Hepatocyte (in vitro differentiated cells): ENCODE results near the gene PAX5. TPM values are rescaled to one million over a fixed set of nuclear protein-coding genes. Genes with fewer than 3 reads are reported as not detected.

Experiments used
- DNase-seq: peaks from one replicate; pipeline ENCODE4 v3.0.0-alpha.2; 2016; ENCODE audit warnings: low spot score
- H2AFZ ChIP-seq: fragments of 200-600 bp; sonication (generic); 2 replicates; pipeline ENCODE4 v1.6.0; 2016; ENCODE audit warnings: antibody characterized with exemption, mild to moderate bottlenecking
- H3K27ac ChIP-seq: fragments of 200-600 bp; sonication (generic); 2 replicates; pipeline ENCODE4 v1.5.1; 2016; ENCODE audit warnings: mild to moderate bottlenecking
- H3K27me3 ChIP-seq: fragments of 200-600 bp; sonication (generic); 2 replicates; pipeline ENCODE4 v1.6.1; 2016
- H3K36me3 ChIP-seq: fragments of 200-600 bp; sonication (generic); replicated peaks from 2 replicates; pipeline ENCODE4 v1.5.1; 2016; ENCODE audit warnings: low read depth; ENCODE audit not compliant: insufficient read depth
- H3K4me1 ChIP-seq: fragments of 200-600 bp; sonication (generic); 2 replicates; pipeline ENCODE4 v1.5.1; 2016; ENCODE audit warnings: mild to moderate bottlenecking, moderate library complexity; ENCODE audit not compliant: insufficient read depth
- H3K4me2 ChIP-seq: fragments of 200-600 bp; sonication (generic); 2 replicates; pipeline ENCODE4 v1.6.0; 2016
- H3K4me3 ChIP-seq: fragments of 200-600 bp; sonication (generic); 2 replicates; pipeline ENCODE4 v1.5.1; 2016; ENCODE audit warnings: mild to moderate bottlenecking
- H3K79me2 ChIP-seq: fragments of 200-600 bp; sonication (generic); 2 replicates; pipeline ENCODE4 v1.6.0; 2017; ENCODE audit warnings: mild to moderate bottlenecking
- H3K9me2 ChIP-seq: fragments of 200-600 bp; sonication (generic); replicated peaks from 2 replicates; pipeline ENCODE4 v1.6.0; 2017; ENCODE audit warnings: mild to moderate bottlenecking; ENCODE audit not compliant: insufficient read depth
- H3K9me3 ChIP-seq: fragments of 200-600 bp; sonication (generic); 2 replicates; pipeline ENCODE4 v1.5.1; 2016; ENCODE audit warnings: low read depth, mild to moderate bottlenecking
- H4K20me1 ChIP-seq: fragments of 200-600 bp; sonication (generic); 2 replicates; pipeline ENCODE4 v1.6.0; 2016; ENCODE audit warnings: mild to moderate bottlenecking; ENCODE audit not compliant: insufficient read depth, poor library complexity, severe bottlenecking
- EZH2 ChIP-seq: fragments of 200-600 bp; sonication (generic); IDR thresholded peaks from 2 replicates; pipeline ENCODE4 v1.6.1; 2016; ENCODE audit warnings: antibody characterized with exemption, mild to moderate bottlenecking, borderline replicate concordance
- EZH2phosphoT487 ChIP-seq: fragments of 200-600 bp; sonication (generic); IDR thresholded peaks from one replicate; pipeline ENCODE4 v1.6.1; 2018; ENCODE audit warnings: antibody characterized with exemption, mild to moderate bottlenecking, low read depth, moderate library complexity; ENCODE audit not compliant: unreplicated experiment, severe bottlenecking
- WGBS: methylation state at CpG from one replicate; pipeline ENCODE4 v1.1.6; 2016; ENCODE audit warnings: low lambda C conversion rate; ENCODE audit errors: missing lambda C conversion rate; 5-methylcytosine and 5-hydroxymethylcytosine counted together
- polyA plus RNA-seq: library from polyadenylated mRNA; unstranded; fragments of >200 nt; fragmentation: Nextera tagmentation; extraction: Ambion mirVana; gene quantifications from 2 replicates; pipeline ENCODE4 v1.2.1, GENCODE V29; 2016
- total RNA-seq: library from RNA; depleted of rRNA; stranded (reverse); fragments of >200 nt; gene quantifications from 2 replicates; pipeline ENCODE4 v1.2.3, GENCODE V29; 2014
- TF ChIP-seq, protein P1 (sequence below): fragments of 200-600 bp; sonication (generic); IDR thresholded peaks from 2 replicates; pipeline ENCODE4 v1.5.1; 2016; ENCODE audit warnings: antibody characterized with exemption, mild to moderate bottlenecking; ENCODE audit not compliant: poor library complexity

PAX5 gene
- total and polyA plus RNA-seq, 2 experiments from 2014 or later: not detected

DNA sequence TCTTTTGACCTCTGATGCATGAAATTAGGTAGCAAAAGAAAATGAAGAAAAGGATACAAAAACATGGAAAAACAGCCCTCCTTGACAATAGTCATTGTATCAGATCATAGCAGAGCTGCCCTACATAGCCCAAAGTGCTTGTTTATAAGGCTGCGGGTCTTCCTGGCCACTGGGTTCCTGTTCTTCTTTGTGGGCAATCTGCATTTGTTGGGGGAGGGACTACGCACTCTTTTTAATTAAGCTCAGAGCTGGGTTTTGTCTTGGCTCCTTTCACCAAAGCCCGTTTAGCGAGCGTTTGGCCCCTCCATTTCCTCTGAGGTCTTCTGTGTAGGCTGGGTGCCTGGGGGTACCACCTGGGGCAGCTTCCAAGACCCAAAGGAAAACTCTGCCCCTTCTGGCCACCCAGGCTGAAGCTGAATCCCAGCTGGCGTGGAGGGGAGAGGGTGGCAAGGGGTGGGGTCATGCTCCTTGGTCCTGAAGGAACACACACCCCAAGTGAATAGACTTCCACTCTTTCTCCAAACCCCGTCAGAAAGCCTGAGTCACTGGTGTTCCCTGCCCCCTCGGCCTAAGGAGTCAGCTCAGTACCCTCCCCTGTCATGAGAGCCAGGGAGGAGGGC lies 6.5 kb upstream of the PAX5 start:
- no peak for DNase-seq
- Histone ChIP-seq H3K36me3 (no peaks in the 10 kb centered on the region), H2AFZ (no peak overlapping the region), H3K79me2 (no peaks in the 10 kb centered on the region), H3K27ac (no peak overlapping the region), H3K4me2 (no peak overlapping the region), H3K27me3 (peaks cover 88% of the 10 kb centered on the region), H3K9me3 (no peaks in the 10 kb centered on the region), H4K20me1 (no peaks in the 10 kb centered on the region), H3K4me3 (no peak overlapping the region), H3K9me2 (no peaks in the 10 kb centered on the region), H3K4me1 (peaks cover 20% of the 10 kb centered on the region)
- no peak for TF ChIP-seq EZH2
- 63% methylated on average over 8 of the region's 8 CpGs for WGBS

DNA sequence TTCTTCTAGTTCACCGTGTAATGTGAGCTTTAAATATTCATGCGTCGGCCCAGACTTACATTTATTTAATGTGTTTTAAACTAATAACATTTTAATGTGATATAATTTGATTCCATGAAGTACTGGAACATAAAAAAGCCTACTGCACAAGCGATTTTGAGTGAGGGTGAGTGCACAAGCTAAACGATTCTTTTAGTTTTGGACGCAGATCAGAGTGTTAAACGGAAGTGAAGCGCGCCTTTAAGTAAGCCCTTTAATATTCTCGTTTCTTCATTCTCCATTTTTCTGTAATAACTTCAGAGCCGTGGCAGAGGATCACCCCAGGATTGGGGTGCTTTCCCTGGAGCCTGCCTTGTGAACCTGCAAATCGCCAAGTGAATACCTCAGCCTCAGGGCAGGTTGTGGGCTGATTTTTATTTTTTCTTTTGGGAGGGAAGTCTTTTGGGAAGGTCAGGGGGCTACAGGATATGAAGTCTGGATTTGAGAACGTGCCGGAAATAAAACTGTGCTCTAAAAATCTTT lies 4.9 kb upstream of the PAX5 start:
- no peaks in the 10 kb centered on the region for H3K9me2 ChIP-seq
- no peaks in the 10 kb centered on the region for H3K79me2 ChIP-seq
- H2AFZ ChIP-seq: no peak overlapping the region
- 70% methylated on average over 14 of the region's 14 CpGs for WGBS
- H3K4me3 ChIP-seq: no peak overlapping the region
- H3K36me3 ChIP-seq: no peaks in the 10 kb centered on the region
- H3K27me3 ChIP-seq: peaks cover 96% of the 10 kb centered on the region
- peaks cover 25% of the 10 kb centered on the region for H3K4me1 ChIP-seq
- H3K9me3 ChIP-seq: no peaks in the 10 kb centered on the region
- no peak for DNase-seq
- TF ChIP-seq, protein P1, sequence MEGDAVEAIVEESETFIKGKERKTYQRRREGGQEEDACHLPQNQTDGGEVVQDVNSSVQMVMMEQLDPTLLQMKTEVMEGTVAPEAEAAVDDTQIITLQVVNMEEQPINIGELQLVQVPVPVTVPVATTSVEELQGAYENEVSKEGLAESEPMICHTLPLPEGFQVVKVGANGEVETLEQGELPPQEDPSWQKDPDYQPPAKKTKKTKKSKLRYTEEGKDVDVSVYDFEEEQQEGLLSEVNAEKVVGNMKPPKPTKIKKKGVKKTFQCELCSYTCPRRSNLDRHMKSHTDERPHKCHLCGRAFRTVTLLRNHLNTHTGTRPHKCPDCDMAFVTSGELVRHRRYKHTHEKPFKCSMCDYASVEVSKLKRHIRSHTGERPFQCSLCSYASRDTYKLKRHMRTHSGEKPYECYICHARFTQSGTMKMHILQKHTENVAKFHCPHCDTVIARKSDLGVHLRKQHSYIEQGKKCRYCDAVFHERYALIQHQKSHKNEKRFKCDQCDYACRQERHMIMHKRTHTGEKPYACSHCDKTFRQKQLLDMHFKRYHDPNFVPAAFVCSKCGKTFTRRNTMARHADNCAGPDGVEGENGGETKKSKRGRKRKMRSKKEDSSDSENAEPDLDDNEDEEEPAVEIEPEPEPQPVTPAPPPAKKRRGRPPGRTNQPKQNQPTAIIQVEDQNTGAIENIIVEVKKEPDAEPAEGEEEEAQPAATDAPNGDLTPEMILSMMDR: no peak
- TF ChIP-seq EZH2phosphoT487 (no peak), EZH2 (no peak)
- peaks cover 4% of the 10 kb centered on the region for H4K20me1 ChIP-seq
- no peak overlapping the region for H3K27ac ChIP-seq
- no peak overlapping the region for H3K4me2 ChIP-seq

DNA sequence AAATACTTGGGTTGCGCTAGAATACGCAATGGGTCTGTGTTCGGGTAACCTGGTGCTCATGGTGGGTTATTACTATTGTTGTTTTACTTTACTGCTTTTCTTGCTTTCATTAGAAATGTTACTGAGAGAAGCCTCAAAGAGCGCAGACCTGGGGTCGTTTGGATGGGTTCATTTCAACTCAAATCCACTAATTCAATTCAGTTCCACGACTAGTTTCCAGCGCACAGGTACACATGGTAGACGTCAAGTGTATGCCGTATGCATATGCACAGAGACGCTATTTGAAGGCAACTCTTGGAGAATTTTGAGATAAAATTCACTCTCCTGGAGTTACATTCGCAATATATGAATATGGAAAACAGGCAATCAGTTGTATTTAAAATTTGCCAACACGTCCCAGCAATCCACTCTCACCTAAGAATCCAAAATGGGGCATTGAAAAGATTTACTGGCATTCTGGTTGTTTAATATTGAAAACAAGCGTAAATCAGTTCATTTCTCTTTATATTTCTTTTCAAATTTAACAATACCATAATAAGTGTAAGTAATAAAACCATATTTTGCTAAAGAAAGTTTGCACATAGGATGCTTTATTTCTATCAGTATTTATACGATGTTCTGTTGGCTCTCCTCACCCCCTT lies 4.4 kb upstream of the PAX5 start:
- H3K36me3 ChIP-seq: no peaks in the 10 kb centered on the region
- peaks cover 4% of the 10 kb centered on the region for H4K20me1 ChIP-seq
- H3K4me2 ChIP-seq: peak overlapping the region; percentile 94
- TF ChIP-seq EZH2phosphoT487 (no peak), EZH2 (peak; percentile 37)
- 39% methylated on average over 14 of the region's 14 CpGs for WGBS
- H3K27ac ChIP-seq: no peak overlapping the region
- peaks cover 97% of the 10 kb centered on the region for H3K27me3 ChIP-seq
- H3K4me3 ChIP-seq: no peak overlapping the region
- no peak overlapping the region for H2AFZ ChIP-seq
- H3K79me2 ChIP-seq: no peaks in the 10 kb centered on the region
- H3K9me3 ChIP-seq: no peaks in the 10 kb centered on the region
- no peak for DNase-seq
- peaks cover 26% of the 10 kb centered on the region for H3K4me1 ChIP-seq
- no peaks in the 10 kb centered on the region for H3K9me2 ChIP-seq

DNA sequence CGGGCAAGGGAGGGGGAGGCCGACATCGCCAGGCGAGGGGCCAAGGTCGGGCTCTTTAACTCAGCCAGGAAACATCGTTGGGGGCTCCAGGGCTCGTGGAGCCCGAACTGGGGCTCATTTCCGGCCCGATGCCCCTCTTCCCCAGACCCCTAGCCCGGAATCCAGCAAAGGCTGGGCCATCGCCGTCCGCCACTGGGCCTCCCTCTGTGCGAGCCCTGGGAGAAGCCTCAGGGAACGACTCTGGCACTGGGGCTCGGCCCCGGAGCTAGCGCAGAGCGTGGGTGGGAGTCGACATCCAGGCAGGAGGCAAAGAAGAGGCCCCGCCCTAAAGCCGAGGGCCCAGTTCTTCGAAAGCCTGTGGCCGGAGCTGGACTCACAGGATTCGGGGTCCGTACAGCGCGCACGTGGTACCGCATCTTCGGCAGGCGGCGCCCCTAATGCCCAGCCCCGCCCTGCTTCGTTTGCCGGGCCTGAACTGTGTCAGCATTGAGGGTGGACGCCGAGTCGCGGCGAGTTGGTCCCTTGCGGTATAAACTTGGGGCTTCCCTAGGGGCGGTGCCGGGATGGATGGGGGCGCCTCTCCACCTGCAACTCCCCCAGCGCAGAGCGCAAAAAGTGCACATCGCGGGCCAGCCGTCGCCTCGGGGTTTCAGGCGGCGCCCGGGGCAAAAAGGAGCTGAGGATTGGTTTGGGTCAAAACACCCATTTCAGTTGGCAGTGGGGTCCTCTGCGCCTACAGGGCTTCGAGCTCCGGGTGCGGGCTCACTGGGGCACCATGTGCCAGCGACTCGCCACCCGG lies 3.6 kb upstream of the PAX5 start:
- Histone ChIP-seq H3K36me3 (no peaks in the 10 kb centered on the region), H3K79me2 (no peaks in the 10 kb centered on the region), H3K9me3 (no peaks in the 10 kb centered on the region), H3K4me1 (peaks cover 26% of the 10 kb centered on the region), H4K20me1 (peaks cover 4% of the 10 kb centered on the region), H3K4me3 (peak overlapping the region; percentile 28), H3K27ac (no peak overlapping the region), H3K27me3 (peaks cover 97% of the 10 kb centered on the region), H3K4me2 (peak overlapping the region; percentile 94), H2AFZ (peak overlapping the region; percentile 65), H3K9me2 (no peaks in the 10 kb centered on the region)
- TF ChIP-seq EZH2: peak; percentile 92
- peak; percentile 42 for TF ChIP-seq EZH2phosphoT487
- TF ChIP-seq, protein P1: no peak
- peak; percentile 23 for DNase-seq
- WGBS: 3% methylated on average over 62 of the region's 63 CpGs
